Thoracic aorta (tissue), 2 donors: Measurements from ENCODE around the gene ARPC2. TPM values are rescaled to one million over a fixed set of nuclear protein-coding genes. Genes with fewer than 3 reads are reported as not detected.
A peak's percentile ranks its signal among the peaks of the same experiment; 100 is the strongest.

Experiments used
- ATAC-seq: fragments of 150-250 bp; one replicate; pipeline ENCODE4 v1.8.0; 2017; ENCODE audit warnings: low read depth; ENCODE audit not compliant: insufficient number of reproducible peaks, low FRiP score
- DNase-seq: peaks from one replicate; pipeline ENCODE4 v3.0.0-alpha.2; 2020; ENCODE audit warnings: low spot score
- H3K27ac ChIP-seq, 2 donors: fragments of 200-600 bp; sonication (generic); 1 replicate in 1 of 2; 2 replicates in 1 of 2; pipeline ENCODE4 v1.5.1; 2016; ENCODE audit warnings: mild to moderate bottlenecking in 2 of 2, moderate library complexity in 2 of 2
- H3K27me3 ChIP-seq: fragments of 200-600 bp; sonication (generic); replicated peaks from 2 replicates; pipeline ENCODE4 v1.6.0; 2016; ENCODE audit warnings: mild to moderate bottlenecking; ENCODE audit not compliant: insufficient read depth
- H3K36me3 ChIP-seq: fragments of 200-600 bp; sonication (generic); one replicate; pipeline ENCODE4 v1.5.1; 2016
- H3K4me1 ChIP-seq, 2 donors: fragments of 200-600 bp; sonication (generic); 1 replicate in 1 of 2; 2 replicates in 1 of 2; pipeline versions ENCODE4 v1.5.1 to v1.6.0; 2016; ENCODE audit warnings: low read depth in 2 of 2, mild to moderate bottlenecking in 1 of 2; ENCODE audit not compliant: control insufficient read depth in 1 of 2
- H3K4me3 ChIP-seq: fragments of 200-600 bp; sonication (generic); 2 replicates; pipeline ENCODE4 v1.5.1; 2016; ENCODE audit warnings: mild to moderate bottlenecking
- H3K9me3 ChIP-seq: fragments of 200-600 bp; sonication (generic); 2 replicates; pipeline ENCODE4 v1.5.1; 2016
- CTCF ChIP-seq: fragments of 200-600 bp; sonication (generic); IDR thresholded peaks from one replicate; pipeline ENCODE4 v1.5.1; 2019; ENCODE audit warnings: antibody characterized with exemption
- total RNA-seq, 2 donors: library from RNA; depleted of rRNA; stranded (reverse); fragments of >200 nt; gene quantifications; one replicate each; pipeline versions ENCODE4 v1.1.0 to v1.2.3, GENCODE V29; 2016

ARPC2 gene
- total RNA-seq, 2 donors from 2014 or later, result 378 to 469 TPM

- ATAC-seq (peak; percentile 87), DNase-seq (peak; percentile 99)
- Histone ChIP-seq H3K36me3 (peaks cover 38% of the 10 kb centered on the region), H3K4me1 (peaks cover 29 to 51% of the 10 kb centered on the region in 2 donors), H3K4me3 (peak within 1 kb of the TSS; percentile 84), H3K27ac (peak within 1 kb of the TSS; percentile 69 to 81), H3K27me3 (no peaks in the 10 kb centered on the region), H3K9me3 (no peaks in the 10 kb centered on the region)
- no peak for TF ChIP-seq CTCF
These were observed 53.1 kb downstream of the ARPC2 start, which contains the start of the genes AAMP and PNKD for GRCh38 chr2:218269900-218270720. Gene AAMP (minus strand): TSS chr2:218270137. CDS start chr2:218270086, 51 bp downstream. Gene PNKD (plus strand): TSS chr2:218270519. CDS start chr2:218270536, 17 bp downstream.

GRCh38 chr2:218270721-218271486 lies 53.9 kb downstream of the ARPC2 start:
- Histone ChIP-seq H3K4me3 (peak overlapping the region; percentile 84), H3K36me3 (peaks cover 38% of the 10 kb centered on the region), H3K4me1 (peaks cover 29 to 51% of the 10 kb centered on the region in 2 donors), H3K27ac (peak overlapping the region; percentile 63 to 81), H3K9me3 (no peaks in the 10 kb centered on the region), H3K27me3 (no peaks in the 10 kb centered on the region)
- DNase-seq (no peak), ATAC-seq (no peak)
- no peak for TF ChIP-seq CTCF

GRCh38 chr2:218271487-218271797 lies 54.5 kb downstream of the ARPC2 start:
- peaks cover 29 to 51% of the 10 kb centered on the region in 2 donors for H3K4me1 ChIP-seq
- peak overlapping the region; percentile 63 to 81 for H3K27ac ChIP-seq

GRCh38 chr2:218271865-218272530 lies 55.0 kb downstream of the ARPC2 start:
- ATAC-seq (no peak), DNase-seq (no peak)
- H3K36me3 ChIP-seq, result peaks cover 38% of the 10 kb centered on the region
- H3K4me3 ChIP-seq, result peak overlapping the region; percentile 84
- TF ChIP-seq CTCF, result no peak
- H3K9me3 ChIP-seq, result no peaks in the 10 kb centered on the region
- peak overlapping the region; percentile 54 to 81 for H3K27ac ChIP-seq
- peaks cover 29 to 51% of the 10 kb centered on the region in 2 donors for H3K4me1 ChIP-seq
- no peaks in the 10 kb centered on the region for H3K27me3 ChIP-seq

More at GRCh38 chr2:218271487-218271797, 54.5 kb downstream of the ARPC2 start:
- H3K4me3 ChIP-seq, result peak overlapping the region; percentile 84
- ATAC-seq, result no peak
- no peaks in the 10 kb centered on the region for H3K27me3 ChIP-seq
- TF ChIP-seq CTCF, result no peak
- peaks cover 38% of the 10 kb centered on the region for H3K36me3 ChIP-seq
- no peak for DNase-seq
- no peaks in the 10 kb centered on the region for H3K9me3 ChIP-seq
